K562 (cell line): Measurements from ENCODE around the gene PDPK1. TPM values are rescaled to one million over a fixed set of nuclear protein-coding genes. Genes with fewer than 3 reads are reported as not detected.
"Not testable (repeated sequence)": the region's sequence is repeated elsewhere in the genome, so short reads cannot be mapped to it uniquely, and the experiment has no call there.

ENCODE experiments used
- ATAC-seq: fragments of 200-7000 bp; cut with Tn5 transposase; 3 replicates; pipeline ENCODE4 v1.9.1; 2020; ENCODE audit warnings: moderate library complexity
- BruUV-seq: library from RNA; stranded (reverse); fragments of 400-500 nt; replicated peaks from 2 replicates; lab custom pipeline; 2021; lab: Mats Ljungman, UMichigan
- CTCF ChIA-PET: fragments of 300-600 bp; formaldehyde crosslinking; extraction: SDS; loops from one replicate; lab custom pipeline; 2021; ENCODE audit warnings: low intra/inter-chr PET ratio; lab: Yijun Ruan, JAX
- POLR2A ChIA-PET: fragments of 300-600, 350-650 bp; sonication (Branson Sonifier 250); formaldehyde crosslinking; extraction: SDS; loops from one replicate; lab custom pipeline; 2021; ENCODE audit warnings: antibody characterized with exemption, inconsistent platforms; lab: Yijun Ruan, JAX
- DNase-seq, 4 experiments: peaks; one replicate each; pipeline versions ENCODE4 v3.0.0 to v3.0.0-alpha.2; 2011 to 2018; ENCODE audit warnings: low spot score in 3 of 4, mixed read lengths in 3 of 4; ENCODE audit errors: extremely low read depth in 1 of 4
- FAIRE-seq: peaks from 2 replicates; lab custom pipeline; 2011; peaks lifted over from hg19 to GRCh38; lab: Jason Lieb, UNC
- H2AFZ ChIP-seq: 2 replicates; pipeline ENCODE4 v1.6.0; 2011; ENCODE audit warnings: low read depth, low read length, control low read depth, inconsistent platforms
- H3K27ac ChIP-seq: fragments of 200-600 bp; 3 replicates; pipeline ENCODE4 v1.8.0; 2011; ENCODE audit warnings: low read depth, mild to moderate bottlenecking, control low read depth, inconsistent platforms, low read length, moderate library complexity, mixed read lengths; ENCODE audit errors: extremely low read depth
- H3K27me3 ChIP-seq, 2 experiments: fragments of 300-600 bp in 1 of 2; 2 replicates in 1 of 2; 3 replicates in 1 of 2; pipeline versions ENCODE4 v1.6.0 to v1.8.0; 2011; ENCODE audit warnings: inconsistent platforms in 2 of 2, low read length in 2 of 2, mild to moderate bottlenecking in 1 of 2, mixed read lengths in 1 of 2, moderate library complexity in 1 of 2; ENCODE audit not compliant: control insufficient read depth in 2 of 2, insufficient read depth in 2 of 2
- H3K36me3 ChIP-seq: fragments of 300-600 bp; 3 replicates; pipeline ENCODE4 v1.8.0; 2011; ENCODE audit warnings: mild to moderate bottlenecking, low read length, inconsistent platforms; ENCODE audit not compliant: control insufficient read depth, insufficient read depth
- H3K4me1 ChIP-seq, 2 experiments: fragments of 200-600 bp in 1 of 2; replicated peaks in 1 of 2; 2 replicates in 1 of 2; 3 replicates in 1 of 2; pipeline versions ENCODE4 v1.5.1 to v1.8.0; 2011; ENCODE audit warnings: inconsistent platforms in 2 of 2, low read length in 2 of 2, mild to moderate bottlenecking in 1 of 2, mixed read lengths in 1 of 2, moderate library complexity in 1 of 2; ENCODE audit not compliant: control insufficient read depth in 2 of 2, insufficient read depth in 2 of 2
- H3K4me2 ChIP-seq: 2 replicates; pipeline ENCODE4 v1.6.1; 2011; ENCODE audit warnings: low read length, control low read depth, inconsistent platforms, mixed read lengths; ENCODE audit not compliant: insufficient read depth
- H3K4me3 ChIP-seq: fragments of 200-600 bp; sonication (generic), shearing (Covaris generic); 2 replicates; pipeline ENCODE4 v1.5.1; 2016; ENCODE audit warnings: control low read depth, inconsistent platforms
- H3K79me2 ChIP-seq: fragments of 200-600 bp; 3 replicates; pipeline ENCODE4 v1.8.0; 2011; ENCODE audit warnings: low read length, inconsistent platforms; ENCODE audit not compliant: control insufficient read depth, insufficient read depth
- H3K9ac ChIP-seq, 2 experiments: 2 replicates each; pipeline versions ENCODE4 v1.6.0 to v1.6.1; 2011; ENCODE audit warnings: low read depth in 2 of 2, low read length in 2 of 2, control low read depth in 1 of 2, inconsistent platforms in 1 of 2, mild to moderate bottlenecking in 1 of 2, mixed read lengths in 1 of 2; ENCODE audit not compliant: insufficient read depth in 1 of 2
- H3K9me1 ChIP-seq: one replicate; pipeline ENCODE4 v1.6.0; 2011; ENCODE audit warnings: inconsistent platforms, mild to moderate bottlenecking, low read length, moderate library complexity; ENCODE audit not compliant: control insufficient read depth, insufficient read depth
- H3K9me3 ChIP-seq: replicated peaks from 2 replicates; pipeline ENCODE4 v1.5.1; 2011; ENCODE audit warnings: low read depth, low read length, inconsistent platforms; ENCODE audit not compliant: control insufficient read depth, insufficient read depth
- H4K20me1 ChIP-seq: replicated peaks from 2 replicates; pipeline ENCODE4 v1.6.1; 2011; ENCODE audit warnings: low read length, inconsistent platforms, mixed read lengths; ENCODE audit not compliant: control insufficient read depth, insufficient read depth
- CREM ChIP-seq: IDR thresholded peaks from 2 replicates; pipeline ENCODE4 v1.6.1; 2014; ENCODE audit warnings: antibody characterized with exemption, low read depth
- ZNF316 ChIP-seq: fragments of 450-650 bp; IDR thresholded peaks from 2 replicates; pipeline ENCODE4 v1.6.1; 2016
- WGBS: fragments of 100-300 bp; shearing (Covaris generic); methylation state at CpG from one replicate; pipeline ENCODE4 v1.1.6; 2016; ENCODE audit warnings: low coverage, mixed read lengths; ENCODE audit not compliant: insufficient coverage; ENCODE audit errors: missing lambda C conversion rate; 5-methylcytosine and 5-hydroxymethylcytosine counted together
- in situ Hi-C: fragments of 300-500 bp; cut with MboI; formaldehyde crosslinking; loops from 4 replicates; pipeline ENCODE4 v1.15.0; 2018; ENCODE audit warnings: inconsistent platforms, mixed read lengths
- intact Hi-C: fragments of 100-400 bp; cut with micrococcal nuclease; formaldehyde crosslinking; loops from 2 replicates; pipeline ENCODE4 v1.14.2; 2022
- polyA plus RNA-seq, 8 experiments: library from polyadenylated mRNA; depleted of rRNA in 4 of 8; stranded (reverse) in 5 of 8; unstranded in 3 of 8; fragments of >200 nt; fragmentation: Nextera tagmentation in 2 of 8; fragmentation: Illumina TruSeq in 1 of 8; extraction: Ambion mirVana in 2 of 8; extraction: Trizol in 1 of 8; gene quantifications; 2 replicates each; pipeline versions ENCODE4 v1.2.1 to v1.2.3, GENCODE V29; 2011 to 2014; ENCODE audit warnings: inconsistent platforms in 1 of 8, missing spikeins in 1 of 8
- total RNA-seq, 7 experiments: library from RNA; depleted of rRNA in 6 of 7; stranded (reverse); fragments of >200 nt in 6 of 7; fragmentation: Illumina TruSeq in 2 of 7; extraction: Trizol in 2 of 7; gene quantifications; 2 replicates each; pipeline versions ENCODE4 v1.2.1 to v1.2.3, GENCODE V29; 2011 to 2021; ENCODE audit warnings: low replicate concordance in 1 of 7
- TF ChIP-seq, protein P1 (sequence below), 3 experiments: IDR thresholded peaks in 2 of 3; conservative IDR thresholded peaks in 1 of 3; 2 replicates each; pipeline ENCODE4 v1.5.1; 2011 to 2012; ENCODE audit warnings: low read length in 3 of 3, mild to moderate bottlenecking in 3 of 3, control low read depth in 2 of 3, improper control_type of control experiment in 1 of 3, inconsistent platforms in 1 of 3, low read depth in 1 of 3, mixed read lengths in 1 of 3, moderate library complexity in 1 of 3; ENCODE audit not compliant: insufficient read depth in 2 of 3

Gene PDPK1
- total and polyA plus RNA-seq, 9 of the 15 experiments (the other 6 are each of a cell fraction or from before 2014, with no cell fraction given) = 4.0 to 37.2 (median 18.7) TPM

DNA sequence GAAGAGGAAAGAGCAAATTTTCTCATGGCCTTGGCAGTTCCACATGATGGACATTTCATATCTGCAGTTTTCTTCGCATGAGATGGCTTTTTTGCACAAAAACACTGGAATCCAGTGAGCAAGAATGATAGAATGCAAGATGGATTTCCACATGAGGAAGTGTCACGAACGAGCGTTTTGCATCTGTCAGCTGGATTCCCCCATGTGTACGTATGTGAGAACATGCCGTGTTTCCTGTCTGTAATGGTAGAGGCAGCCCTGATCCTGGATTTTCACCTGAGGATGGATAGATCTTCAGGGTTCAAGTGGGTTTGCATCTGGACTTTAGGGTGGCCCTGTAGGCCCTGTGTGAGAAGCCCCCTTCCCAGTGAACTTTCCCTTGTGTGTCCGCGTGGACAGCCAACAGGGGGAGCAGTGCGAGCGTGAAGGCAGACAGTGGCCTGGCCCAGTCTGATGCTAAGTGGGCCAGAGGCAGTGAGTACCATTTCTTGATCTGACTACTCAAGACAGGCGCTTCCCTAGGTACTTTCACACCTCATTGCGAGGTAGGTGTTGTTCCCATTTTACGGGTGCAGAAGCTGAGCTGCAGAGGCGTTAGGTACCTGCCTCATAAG lies 2.1 kb downstream of the PDPK1 start:
- BruUV-seq = not testable (repeated sequence)

DNA sequence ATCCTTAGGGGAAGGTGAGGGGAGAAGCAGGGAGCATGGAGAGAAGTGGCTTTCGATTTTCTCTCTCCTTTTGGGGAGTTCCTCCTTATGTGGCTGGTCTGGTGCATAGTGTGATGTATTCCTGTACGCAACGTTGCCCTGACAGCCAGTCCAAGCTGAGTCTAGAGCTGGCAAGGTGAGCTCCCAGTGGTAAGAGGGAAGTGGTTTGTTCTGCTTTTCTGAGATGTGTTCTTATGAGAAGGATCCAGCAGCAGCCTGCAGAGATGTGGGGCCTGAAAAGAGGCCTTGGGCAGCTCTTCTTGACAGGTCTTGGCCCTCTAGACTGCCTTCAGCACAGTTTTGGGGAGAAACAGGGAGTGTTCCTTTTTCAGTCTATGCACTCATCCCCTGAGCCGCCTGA lies 3.1 kb downstream of the PDPK1 start:
- in situ Hi-C loops = loop anchor here (5.0 kb wide), 1 partner anchor 116 kb away; no protein-coding TSS in a partner anchor
- Histone ChIP-seq H3K36me3 (peaks cover 16% of the 10 kb centered on the region; the same call in 2 of the 3 replicates), H3K4me1 (peaks cover 10 to 23% of the 10 kb centered on the region in 2 experiments; a peak in 4 of 5 replicates), H3K79me2 (peaks cover 50% of the 10 kb centered on the region)
- H3K4me2 ChIP-seq, H3K9me1 ChIP-seq, H3K27me3 ChIP-seq, H2AFZ ChIP-seq, BruUV-seq, POLR2A ChIA-PET, DNase-seq, H3K9me3 ChIP-seq, intact Hi-C loops, H4K20me1 ChIP-seq, H3K27ac ChIP-seq, FAIRE-seq, H3K4me3 ChIP-seq, ATAC-seq, CTCF ChIA-PET, H3K9ac ChIP-seq: not testable (repeated sequence)
- WGBS = 80% methylated on average over 1 of the region's 4 CpGs

More for the DNA sequence above, 2.1 kb downstream of the PDPK1 start:
- DNase-seq (peak in 1 of 4 experiments; percentile 42), FAIRE-seq (peak; percentile 90), ATAC-seq (peak; percentile 19; the same call in 1 of the 3 replicates)
- H4K20me1 ChIP-seq, H3K27ac ChIP-seq, H3K4me3 ChIP-seq, POLR2A ChIA-PET, H3K9me3 ChIP-seq, H2AFZ ChIP-seq, intact Hi-C loops, H3K4me2 ChIP-seq, H3K27me3 ChIP-seq, CTCF ChIA-PET, H3K9me1 ChIP-seq, H3K9ac ChIP-seq: not testable (repeated sequence)
- peaks cover 16% of the 10 kb centered on the region; the same call in 2 of the 3 replicates for H3K36me3 ChIP-seq
- TF ChIP-seq, protein P1, sequence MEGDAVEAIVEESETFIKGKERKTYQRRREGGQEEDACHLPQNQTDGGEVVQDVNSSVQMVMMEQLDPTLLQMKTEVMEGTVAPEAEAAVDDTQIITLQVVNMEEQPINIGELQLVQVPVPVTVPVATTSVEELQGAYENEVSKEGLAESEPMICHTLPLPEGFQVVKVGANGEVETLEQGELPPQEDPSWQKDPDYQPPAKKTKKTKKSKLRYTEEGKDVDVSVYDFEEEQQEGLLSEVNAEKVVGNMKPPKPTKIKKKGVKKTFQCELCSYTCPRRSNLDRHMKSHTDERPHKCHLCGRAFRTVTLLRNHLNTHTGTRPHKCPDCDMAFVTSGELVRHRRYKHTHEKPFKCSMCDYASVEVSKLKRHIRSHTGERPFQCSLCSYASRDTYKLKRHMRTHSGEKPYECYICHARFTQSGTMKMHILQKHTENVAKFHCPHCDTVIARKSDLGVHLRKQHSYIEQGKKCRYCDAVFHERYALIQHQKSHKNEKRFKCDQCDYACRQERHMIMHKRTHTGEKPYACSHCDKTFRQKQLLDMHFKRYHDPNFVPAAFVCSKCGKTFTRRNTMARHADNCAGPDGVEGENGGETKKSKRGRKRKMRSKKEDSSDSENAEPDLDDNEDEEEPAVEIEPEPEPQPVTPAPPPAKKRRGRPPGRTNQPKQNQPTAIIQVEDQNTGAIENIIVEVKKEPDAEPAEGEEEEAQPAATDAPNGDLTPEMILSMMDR (IDR thresholded peaks at IDR 0.05 in 2 of 3, conservative IDR thresholded peaks at IDR 0.05 in 1 of 3; ENCODE audit: insufficient read depth in 2 of 3, low read depth in 1 of 3, low read length in 3 of 3) = peak; percentile 22 to 44 (median 26); a peak in 2 of 6 replicates
- TF ChIP-seq ZNF316 (0 out of 2 replicates have a peak, but pooled peaks have one; percentile 10), CREM (0 out of 2 replicates have a peak, but pooled peaks have one; percentile 34)
- peaks cover 12 to 25% of the 10 kb centered on the region in 2 experiments; a peak in 4 of 5 replicates for H3K4me1 ChIP-seq
- peaks cover 40% of the 10 kb centered on the region for H3K79me2 ChIP-seq
- 81% methylated on average over 12 of the region's 14 CpGs for WGBS
- in situ Hi-C loops = loop anchor here (5.0 kb wide), 1 partner anchor 117 kb away; no protein-coding TSS in a partner anchor

DNA sequence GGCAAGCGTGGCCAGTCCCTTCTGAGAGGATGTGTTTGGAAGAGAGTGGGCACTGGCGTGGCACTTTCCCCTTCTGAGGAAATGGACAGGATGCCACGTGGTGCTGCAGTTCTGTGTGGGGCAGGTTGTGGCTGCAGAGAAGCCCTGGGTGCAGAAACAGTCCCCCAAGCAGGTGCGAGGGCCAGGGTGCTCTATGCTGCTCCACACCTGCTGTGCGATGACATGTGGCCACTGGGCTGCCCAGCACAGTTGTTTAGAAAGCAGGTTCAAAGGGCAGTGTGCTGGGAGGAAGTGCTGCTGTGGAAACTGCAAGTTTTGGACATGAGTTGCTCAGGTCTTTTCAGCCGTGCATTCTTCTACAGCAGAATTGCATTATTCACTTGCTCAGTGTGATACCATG lies 3.6 kb downstream of the PDPK1 start:
- 81% methylated on average over 4 of the region's 6 CpGs for WGBS
- Histone ChIP-seq H3K9ac (0 out of 4 replicates have a peak overlapping the region, but pooled peaks of 1 of the 2 experiments have one; percentile 20), H3K79me2 (peaks cover 55% of the 10 kb centered on the region)

More for the DNA sequence above, 3.6 kb downstream of the PDPK1 start:
- H4K20me1 ChIP-seq, H3K27ac ChIP-seq, POLR2A ChIA-PET, BruUV-seq, CTCF ChIA-PET, FAIRE-seq, H3K9me3 ChIP-seq, H3K9me1 ChIP-seq, H2AFZ ChIP-seq, H3K4me2 ChIP-seq, DNase-seq, H3K4me3 ChIP-seq, H3K27me3 ChIP-seq, intact Hi-C loops, ATAC-seq: not testable (repeated sequence)
- H3K36me3 ChIP-seq = peaks cover 16% of the 10 kb centered on the region; the same call in 2 of the 3 replicates
- peaks cover 5 to 18% of the 10 kb centered on the region in 2 experiments; a peak in 4 of 5 replicates for H3K4me1 ChIP-seq
- in situ Hi-C loops = loop anchor here (5.0 kb wide), 1 partner anchor 116 kb away; no protein-coding TSS in a partner anchor
